HG02798 (cell line): Measurements from ENCODE around the gene PCNT.
"Not testable (repeated sequence)": the region's sequence is repeated elsewhere in the genome, so short reads cannot be mapped to it uniquely, and the experiment has no call there.

Experiments used
- ATAC-seq: cut with Tn5 transposase; IDR thresholded peaks from one replicate; pipeline ENCODE4 v1.9.1; 2021; ENCODE audit warnings: mild to moderate bottlenecking; ENCODE audit not compliant: unreplicated experiment, poor library complexity

PCNT gene

GRCh38 chr21:46399686-46400085 is 75.7 kb downstream of the PCNT start:
- ATAC-seq, result no peak

DNA sequence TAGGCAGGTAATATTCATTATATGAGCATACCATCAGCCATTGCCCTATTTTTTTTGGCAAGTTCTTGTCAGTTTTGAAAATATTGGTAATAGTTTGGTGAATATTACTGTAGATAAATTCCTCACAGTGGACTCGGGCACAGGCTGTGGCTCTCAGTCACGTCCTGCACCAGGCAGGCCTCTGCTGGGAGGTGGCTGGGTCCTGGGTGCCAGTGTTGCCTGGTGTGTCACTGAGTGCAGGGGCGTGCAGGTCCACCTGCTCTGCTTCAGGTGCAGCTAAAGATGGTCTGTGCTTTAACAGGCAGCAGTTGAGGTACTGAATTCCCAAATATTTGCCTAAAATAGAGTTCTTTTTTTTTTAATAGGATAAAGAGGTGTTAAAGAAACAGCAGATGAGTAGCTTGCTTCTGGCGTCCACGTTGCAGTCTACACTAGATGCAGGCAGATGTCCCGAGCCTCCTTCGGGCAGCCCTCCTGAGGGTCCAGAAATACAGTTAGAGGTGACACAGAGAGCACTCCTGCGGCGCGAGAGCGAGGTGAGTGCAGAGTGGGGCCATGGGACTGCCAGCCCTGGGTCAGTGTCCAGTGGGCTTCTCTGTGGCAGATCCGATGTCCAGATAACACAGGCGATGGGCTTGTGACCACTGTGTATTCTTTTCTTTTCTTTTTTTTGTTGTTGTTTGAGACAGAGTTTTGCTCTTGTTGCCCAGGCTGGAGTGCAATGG is 77.4 kb downstream of the PCNT start:
- no peak for ATAC-seq

- no peak for ATAC-seq
These were observed 78.5 kb downstream of the PCNT start for GRCh38 chr21:46402421-46402820.

DNA sequence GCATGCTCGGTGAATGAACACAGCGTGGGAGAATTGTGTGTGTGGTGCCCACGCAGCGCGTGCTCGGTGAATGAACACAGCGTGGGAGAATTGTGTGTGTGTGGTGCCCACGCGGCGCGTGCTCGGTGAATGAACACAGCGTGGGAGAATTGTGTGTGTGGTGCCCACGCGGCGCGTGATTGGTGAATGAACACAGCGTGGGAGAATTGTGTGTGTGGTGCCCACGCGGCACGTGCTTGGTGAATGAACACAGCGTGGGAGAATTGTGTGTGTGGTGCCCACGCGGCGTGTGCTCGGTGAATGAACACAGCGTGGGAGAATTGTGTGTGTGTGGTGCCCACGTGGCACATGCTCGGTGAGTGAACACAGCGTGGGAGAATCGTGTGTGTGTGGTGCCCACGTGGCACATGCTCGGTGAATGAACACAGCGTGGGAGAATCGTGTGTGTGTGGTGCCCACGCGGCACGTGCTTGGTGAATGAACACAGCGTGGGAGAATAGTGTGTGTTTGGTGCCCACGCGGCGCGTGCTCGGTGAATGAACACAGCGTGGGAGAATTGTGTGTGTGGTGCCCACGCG is 79.4 kb downstream of the PCNT start:
- not testable (repeated sequence) for ATAC-seq

GRCh38 chr21:46404306-46404705 is 80.3 kb downstream of the PCNT start:
- ATAC-seq, result no peak

DNA sequence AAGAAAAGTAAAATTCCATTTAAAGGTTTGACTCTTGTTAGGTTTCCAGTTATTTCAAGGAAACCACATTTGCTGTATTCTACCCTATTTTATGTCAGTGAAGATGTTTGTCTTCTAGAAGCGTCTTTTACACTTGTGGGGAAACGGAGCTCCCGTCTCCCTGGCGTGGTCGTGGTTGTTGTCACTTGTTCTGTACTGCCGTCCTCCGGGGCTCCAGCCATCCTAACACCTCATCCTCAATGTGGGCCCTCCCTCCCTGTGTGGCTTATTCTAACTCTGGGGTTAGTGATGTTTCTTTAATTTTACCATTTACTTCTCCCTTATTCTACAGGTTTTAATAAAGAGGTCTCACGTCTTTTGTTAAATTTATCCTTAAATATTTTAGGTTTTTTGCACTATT is 82.0 kb downstream of the PCNT start:
- no peak for ATAC-seq

DNA sequence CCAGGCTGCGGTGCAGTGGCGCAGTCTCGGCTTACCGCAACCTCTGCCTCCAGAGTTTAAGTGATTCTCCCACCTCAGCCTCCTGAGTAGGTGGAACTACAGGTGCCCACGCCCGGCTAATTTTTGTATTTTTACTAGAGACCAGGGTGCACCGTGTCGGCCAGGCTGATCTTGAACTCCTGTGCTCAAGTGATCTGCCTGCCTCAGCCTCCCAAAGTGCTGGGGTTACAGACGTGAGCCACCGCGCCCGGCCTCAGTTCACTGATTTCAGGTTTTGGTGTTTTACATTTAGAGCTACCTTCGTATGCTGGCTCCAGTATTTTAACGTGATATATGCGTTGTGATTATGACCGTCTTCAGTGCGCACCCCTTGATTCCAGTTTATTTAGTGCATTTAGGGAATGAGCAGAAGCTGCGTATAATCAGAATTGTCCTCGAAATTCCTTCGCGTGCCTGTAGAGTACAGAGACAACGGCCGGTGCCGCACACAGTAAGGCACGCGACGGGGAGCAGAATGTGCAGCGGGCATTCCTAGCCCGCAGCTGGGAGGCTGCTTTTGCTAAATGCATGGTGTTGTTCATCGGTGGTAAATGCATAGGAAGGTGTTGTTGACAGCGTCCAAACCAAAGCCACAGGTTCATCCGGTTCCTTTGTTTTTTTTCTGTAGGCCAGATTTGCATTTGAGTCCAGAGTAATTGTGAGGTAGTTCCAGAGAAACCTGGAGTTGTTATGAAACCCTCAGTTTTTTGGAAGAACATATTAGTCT is 85.9 kb downstream of the PCNT start:
- no peak for ATAC-seq

- no peak for ATAC-seq
These were observed 86.6 kb downstream of the PCNT start for GRCh38 chr21:46410516-46410915.

DNA sequence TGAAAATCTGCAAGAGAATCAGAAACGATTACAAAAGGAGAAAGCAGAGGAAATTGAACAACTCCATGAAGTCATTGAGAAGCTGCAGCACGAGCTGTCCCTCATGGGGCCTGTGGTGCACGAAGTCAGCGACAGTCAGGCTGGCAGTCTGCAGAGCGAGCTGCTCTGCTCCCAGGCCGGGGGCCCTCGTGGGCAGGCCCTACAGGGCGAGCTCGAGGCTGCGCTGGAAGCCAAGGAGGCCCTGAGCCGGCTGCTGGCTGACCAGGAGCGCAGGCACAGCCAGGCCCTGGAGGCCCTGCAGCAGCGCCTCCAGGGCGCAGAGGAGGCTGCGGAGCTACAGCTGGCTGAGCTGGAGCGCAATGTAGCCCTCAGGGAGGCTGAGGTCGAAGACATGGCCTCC is 87.3 kb downstream of the PCNT start:
- ATAC-seq, result no peak

- no peak for ATAC-seq
These were observed 87.7 kb downstream of the PCNT start for GRCh38 chr21:46411691-46412090.

- ATAC-seq, result no peak
These were observed 88.8 kb downstream of the PCNT start for GRCh38 chr21:46412521-46413364.

DNA sequence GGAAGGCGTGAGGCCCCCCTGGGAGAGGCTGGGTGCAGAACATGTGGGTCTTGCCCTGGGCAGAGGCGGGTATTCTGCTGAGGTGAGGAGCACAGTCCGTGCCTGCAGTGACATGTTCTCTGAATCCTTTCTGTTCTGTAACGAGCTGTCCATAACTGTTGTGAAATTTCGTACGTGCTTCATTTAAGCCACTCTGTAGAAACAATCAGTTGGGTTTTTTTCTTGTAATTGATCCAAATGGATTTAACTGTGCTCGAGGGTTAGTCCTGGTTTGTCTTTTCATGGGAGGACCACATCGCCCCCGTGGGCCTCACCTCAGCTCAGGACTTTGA is 89.4 kb downstream of the PCNT start:
- no peak for ATAC-seq

DNA sequence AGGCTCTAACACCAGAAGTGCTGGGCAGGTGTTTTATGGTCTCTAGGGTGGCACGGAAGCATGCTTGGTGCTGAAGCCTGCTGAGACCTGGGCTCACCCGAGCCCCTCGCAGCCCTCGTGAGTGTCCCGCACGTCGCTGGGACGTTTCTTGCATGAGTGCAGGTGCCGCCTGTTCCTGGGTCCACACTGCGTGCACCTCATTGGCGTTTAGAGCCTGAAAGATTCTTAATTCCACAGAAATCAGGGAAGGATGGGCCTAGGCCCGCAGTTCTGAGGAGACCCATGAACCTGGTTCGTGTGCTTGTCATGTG is 91.0 kb downstream of the PCNT start:
- ATAC-seq, result no peak

GRCh38 chr21:46416551-46416950 is 92.6 kb downstream of the PCNT start:
- ATAC-seq, result no peak

- no peak for ATAC-seq
These were observed 94.5 kb downstream of the PCNT start for GRCh38 chr21:46418265-46418946.

- no peak for ATAC-seq
These were observed 96.6 kb downstream of the PCNT start for GRCh38 chr21:46420241-46421190.

GRCh38 chr21:46421191-46421750 is 97.3 kb downstream of the PCNT start:
- no peak for ATAC-seq

GRCh38 chr21:46421756-46422555 is 98.0 kb downstream of the PCNT start:
- no peak for ATAC-seq
